AG04449 (cell line): ENCODE results near the gene ERBB4.

Experiments
- CTCF ChIA-PET: fragments of 350-600 bp; formaldehyde crosslinking; extraction: SDS; loops from one replicate; lab custom pipeline; 2021; ENCODE audit warnings: antibody characterized with exemption; lab: Yijun Ruan, JAX
- POLR2A ChIA-PET: fragments of 400-600, 350-600 bp; formaldehyde crosslinking; extraction: SDS; loops from one replicate; lab custom pipeline; 2020; ENCODE audit warnings: antibody characterized with exemption, inconsistent platforms; lab: Yijun Ruan, JAX
- DNase-seq: peaks from one replicate; pipeline ENCODE4 v3.0.0-alpha.2; 2010; ENCODE audit warnings: low read depth, low spot score
- H3K4me3 ChIP-seq: 2 replicates; pipeline ENCODE4 v1.5.1; 2011; ENCODE audit warnings: low read depth, mild to moderate bottlenecking, control low read depth, low read length
- CTCF ChIP-seq: IDR thresholded peaks from one replicate; pipeline ENCODE4 v1.5.1; 2011; ENCODE audit warnings: mild to moderate bottlenecking, moderate library complexity, low read length, control low read depth, inconsistent platforms; ENCODE audit not compliant: insufficient read depth; ENCODE audit errors: missing control alignments

The ERBB4 gene

GRCh38 chr2:212076456-212076855 lies 462.1 kb downstream of the ERBB4 start:
- CTCF ChIA-PET: no interaction called here
- POLR2A ChIA-PET: no interaction called here
- no peak for DNase-seq
- TF ChIP-seq CTCF: no peak
- no peak overlapping the region for H3K4me3 ChIP-seq

DNA sequence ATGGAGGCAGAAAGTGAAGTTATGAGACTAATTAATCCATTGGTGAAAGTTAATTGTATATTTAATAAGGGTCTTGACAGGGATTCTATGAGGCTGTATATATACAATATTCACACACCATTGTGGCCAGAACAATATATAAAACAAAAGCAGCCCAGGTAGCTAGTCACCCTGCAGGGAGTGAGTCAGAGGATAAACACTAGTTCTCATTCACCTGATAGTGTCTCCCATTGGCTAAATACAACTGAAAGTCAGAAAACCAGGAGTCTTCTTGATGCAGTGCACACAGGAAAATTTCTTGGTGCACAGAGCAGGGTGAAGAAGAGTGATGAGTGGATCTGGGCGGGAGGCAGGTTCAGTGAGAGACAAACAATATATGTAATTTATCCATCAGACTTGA lies 465.2 kb downstream of the ERBB4 start:
- H3K4me3 ChIP-seq: no peak overlapping the region
- DNase-seq: no peak
- ChIA-PET POLR2A (no interaction called here), CTCF (no interaction called here)
- no peak for TF ChIP-seq CTCF

GRCh38 chr2:212066546-212066945 lies 472.1 kb downstream of the ERBB4 start:
- TF ChIP-seq CTCF: no peak
- ChIA-PET POLR2A (no interaction called here), CTCF (no interaction called here)
- H3K4me3 ChIP-seq: no peak overlapping the region
- DNase-seq: no peak

GRCh38 chr2:212064318-212064717 lies 474.3 kb downstream of the ERBB4 start:
- CTCF ChIA-PET: no interaction called here
- no peak for DNase-seq
- no peak for TF ChIP-seq CTCF
- H3K4me3 ChIP-seq: no peak overlapping the region
- POLR2A ChIA-PET: no interaction called here

DNA sequence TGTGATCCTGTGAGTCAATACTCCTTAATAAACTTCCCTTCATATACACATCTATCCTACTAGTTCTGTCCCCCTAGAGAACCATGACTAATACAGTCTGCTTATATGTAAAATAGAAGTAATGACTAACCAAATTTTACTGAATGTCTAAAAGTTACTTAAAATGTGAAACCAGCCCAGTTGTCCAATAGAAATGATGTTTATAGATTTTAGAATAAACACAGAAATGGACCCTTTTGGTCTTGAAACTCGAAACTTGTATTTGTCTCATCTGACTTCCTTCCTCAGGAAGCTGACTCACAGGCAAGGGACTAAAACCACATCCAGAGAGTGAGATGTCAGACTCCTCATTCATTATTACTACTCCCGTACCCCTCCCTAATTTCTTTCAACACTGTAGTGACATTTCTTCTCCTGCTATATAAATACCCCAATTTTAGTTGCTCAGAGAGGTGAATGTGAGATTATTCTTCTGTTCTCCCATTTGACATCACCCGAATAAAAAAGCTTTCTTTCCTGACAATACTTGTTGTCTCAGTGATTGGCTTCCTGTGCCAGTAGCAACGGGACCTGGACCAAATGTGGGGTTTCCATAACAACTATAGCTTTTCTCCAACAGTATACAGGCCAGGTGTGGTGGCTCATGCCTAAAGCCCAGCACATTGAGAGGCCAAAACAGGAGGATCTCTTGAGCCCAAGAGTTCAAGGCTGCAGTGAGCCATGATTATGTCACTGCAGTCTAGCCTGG lies 486.0 kb downstream of the ERBB4 start:
- H3K4me3 ChIP-seq: no peak overlapping the region
- POLR2A ChIA-PET: no interaction called here

GRCh38 chr2:212050871-212051270 lies 487.7 kb downstream of the ERBB4 start:
- ChIA-PET CTCF (no interaction called here), POLR2A (no interaction called here)
- no peak overlapping the region for H3K4me3 ChIP-seq
- no peak for TF ChIP-seq CTCF
- no peak for DNase-seq

More for the DNA sequence above, 486.0 kb downstream of the ERBB4 start:
- DNase-seq: no peak
- CTCF ChIA-PET: interaction anchor here (0.6 kb wide), 1 partner anchor 11 kb away, joined by 3 read pairs; no protein-coding TSS in a partner anchor
- TF ChIP-seq CTCF: no peak
